Sciatic nerve (tissue), 2 donors: ENCODE measurements around the gene HS1BP3. TPM values are rescaled to one million over a fixed set of nuclear protein-coding genes. Genes with fewer than 3 reads are reported as not detected.

Source experiments
- ATAC-seq: fragments of 200-7000 bp; cut with Tn5 transposase; one replicate; pipeline ENCODE4 v1.9.1; 2020; ENCODE audit warnings: mild to moderate bottlenecking, moderate library complexity
- DNase-seq: peaks from one replicate; pipeline ENCODE4 v3.0.0-alpha.2; 2020; ENCODE audit warnings: low spot score
- intact Hi-C: fragments of 100-400 bp; cut with DNase I; formaldehyde crosslinking; loops from one replicate; pipeline ENCODE4 v1.14.2; 2022
- total RNA-seq: library from RNA; stranded (reverse); fragmentation: NEBNext Ultra II Directional; extraction: Animal tissue kit (Norgen Biotek cat#: 25700); gene quantifications from one replicate; pipeline ENCODE4 v1.2.1, GENCODE V29; 2021
- donor health status: DM: no; HTN: no; CAD: no.
- donor health status: DM: no; HTN: no; CAD: no.

HS1BP3 gene
- total RNA-seq, 1 donor from 2014 or later: 23.2 TPM

GRCh38 chr2:20614201-20615067 is 36.5 kb downstream of the HS1BP3 start:
- intact Hi-C loops: no loop called here
- ATAC-seq (peak; percentile 1), DNase-seq (peak; percentile 65)

GRCh38 chr2:20612925-20613916 is 37.7 kb downstream of the HS1BP3 start:
- ATAC-seq: no peak
- intact Hi-C loops: no loop called here
- DNase-seq: peak; percentile 56

- ATAC-seq (peak; percentile 0), DNase-seq (no peak)
- intact Hi-C loops: no loop called here
Observed at GRCh38 chr2:20611844-20612356, 39.0 kb downstream of the HS1BP3 start.

GRCh38 chr2:20611077-20611843 is 39.6 kb downstream of the HS1BP3 start:
- peak; percentile 80 for DNase-seq
- intact Hi-C loops: no loop called here
- ATAC-seq: peak; percentile 93

- intact Hi-C loops: no loop called here
- DNase-seq (peak; percentile 21), ATAC-seq (no peak)
Observed at GRCh38 chr2:20609995-20610357, 40.9 kb downstream of the HS1BP3 start.

GRCh38 chr2:20609349-20609994 is 41.4 kb downstream of the HS1BP3 start:
- DNase-seq (peak; percentile 62), ATAC-seq (peak; percentile 4)
- intact Hi-C loops: no loop called here

- intact Hi-C loops: no loop called here
- DNase-seq: peak; percentile 45
- no peak for ATAC-seq
Observed at GRCh38 chr2:20608666-20609348, 42.1 kb downstream of the HS1BP3 start.

- intact Hi-C loops: no loop called here
- no peak for DNase-seq
- ATAC-seq: no peak
Observed at GRCh38 chr2:20607446-20607845, 43.5 kb downstream of the HS1BP3 start.

GRCh38 chr2:20606198-20606597 is 44.7 kb downstream of the HS1BP3 start:
- ATAC-seq (no peak), DNase-seq (no peak)
- intact Hi-C loops: no loop called here

GRCh38 chr2:20604951-20605381 is 45.9 kb downstream of the HS1BP3 start:
- peak; percentile 87 for ATAC-seq
- intact Hi-C loops: no loop called here
- peak; percentile 52 for DNase-seq

GRCh38 chr2:20604401-20604911 is 46.4 kb downstream of the HS1BP3 start:
- ATAC-seq (peak; percentile 44), DNase-seq (peak; percentile 56)
- intact Hi-C loops: no loop called here

GRCh38 chr2:20603791-20604190 is 47.1 kb downstream of the HS1BP3 start:
- intact Hi-C loops: no loop called here
- ATAC-seq (no peak), DNase-seq (peak; percentile 42)

GRCh38 chr2:20602803-20603202 is 48.1 kb downstream of the HS1BP3 start:
- ATAC-seq: no peak
- intact Hi-C loops: no loop called here
- no peak for DNase-seq

- intact Hi-C loops: no loop called here
Observed at GRCh38 chr2:20600756-20601325, 50.1 kb downstream of the HS1BP3 start.

GRCh38 chr2:20599861-20600461 is 50.9 kb downstream of the HS1BP3 start:
- DNase-seq: peak; percentile 61
- ATAC-seq: no peak
- intact Hi-C loops: no loop called here

More at GRCh38 chr2:20600756-20601325, 50.1 kb downstream of the HS1BP3 start:
- DNase-seq (no peak), ATAC-seq (no peak)

- peak; percentile 57 for DNase-seq
- ATAC-seq: peak; percentile 18
- intact Hi-C loops: no loop called here
Observed at GRCh38 chr2:20599001-20599600, 51.8 kb downstream of the HS1BP3 start.
